H9 (cell line): ENCODE results near the gene CCDC60. TPM values are rescaled to one million over a fixed set of nuclear protein-coding genes. Genes with fewer than 3 reads are reported as not detected.

Experiments used
- DNase-seq: peaks from one replicate; pipeline ENCODE4 v3.0.0-alpha.2; 2017
- H2AFZ ChIP-seq: one replicate; pipeline ENCODE4 v1.6.1; 2013; ENCODE audit warnings: mild to moderate bottlenecking, low read length, control low read depth, moderate library complexity
- H2AK5ac ChIP-seq: 2 replicates; pipeline ENCODE4 v1.6.1; 2013; ENCODE audit warnings: low read length, control low read depth, mixed read lengths; ENCODE audit not compliant: insufficient read length
- H2BK120ac ChIP-seq: one replicate; pipeline ENCODE4 v1.6.1; 2013; ENCODE audit warnings: low read depth, mild to moderate bottlenecking, low read length, control low read depth, inconsistent platforms; ENCODE audit not compliant: poor library complexity, severe bottlenecking
- H2BK12ac ChIP-seq: 2 replicates; pipeline ENCODE4 v1.6.1; 2013; ENCODE audit warnings: low read length, control low read depth, mixed read lengths, low read depth; ENCODE audit not compliant: insufficient read length
- H2BK15ac ChIP-seq: 2 replicates; pipeline ENCODE4 v1.6.1; 2013; ENCODE audit warnings: low read depth, low read length, control low read depth
- H2BK20ac ChIP-seq: one replicate; pipeline ENCODE4 v1.6.1; 2013; ENCODE audit warnings: low read depth, mild to moderate bottlenecking, low read length, control low read depth, inconsistent platforms; ENCODE audit not compliant: poor library complexity, severe bottlenecking
- H2BK5ac ChIP-seq: 2 replicates; pipeline ENCODE4 v1.6.1; 2013; ENCODE audit warnings: low read length, control low read depth, mixed read lengths; ENCODE audit not compliant: insufficient read length
- H3K14ac ChIP-seq: 2 replicates; pipeline ENCODE4 v1.6.1; 2013; ENCODE audit warnings: low read length, control low read depth; ENCODE audit not compliant: insufficient read depth
- H3K18ac ChIP-seq: 2 replicates; pipeline ENCODE4 v1.6.1; 2013; ENCODE audit warnings: low read depth, mild to moderate bottlenecking, mixed read lengths, low read length, control low read depth; ENCODE audit not compliant: insufficient read length
- H3K23ac ChIP-seq: 2 replicates; pipeline ENCODE4 v1.6.1; 2013; ENCODE audit warnings: low read length, control low read depth, mixed read lengths, low read depth; ENCODE audit not compliant: insufficient read length
- H3K23me2 ChIP-seq: 2 replicates; pipeline ENCODE4 v1.6.1; 2013; ENCODE audit warnings: low read depth, mild to moderate bottlenecking, mixed read lengths, low read length, control low read depth; ENCODE audit not compliant: insufficient read length, poor library complexity, severe bottlenecking
- H3K27ac ChIP-seq: 2 replicates; pipeline ENCODE4 v1.5.1; 2013; ENCODE audit warnings: low read length, control low read depth, mixed read lengths, low read depth; ENCODE audit not compliant: insufficient read length
- H3K27me3 ChIP-seq: 2 replicates; pipeline ENCODE4 v1.6.1; 2013; ENCODE audit warnings: low read length, control low read depth, inconsistent platforms; ENCODE audit not compliant: insufficient read depth
- H3K4ac ChIP-seq: 2 replicates; pipeline ENCODE4 v1.6.1; 2013; ENCODE audit warnings: low read depth, mild to moderate bottlenecking, control low read depth, inconsistent platforms, low read length, moderate library complexity
- H3K4me1 ChIP-seq: 2 replicates; pipeline ENCODE4 v1.6.1; 2013; ENCODE audit warnings: low read length, control low read depth, inconsistent platforms; ENCODE audit not compliant: insufficient read depth
- H3K4me2 ChIP-seq: 2 replicates; pipeline ENCODE4 v1.6.1; 2013; ENCODE audit warnings: low read length, control low read depth, mixed read lengths; ENCODE audit not compliant: insufficient read length, insufficient read depth
- H3K56ac ChIP-seq: 2 replicates; pipeline ENCODE4 v1.6.1; 2013; ENCODE audit warnings: low read depth, mild to moderate bottlenecking, mixed read lengths, low read length, control low read depth; ENCODE audit not compliant: insufficient read length
- H3K79me1 ChIP-seq: 2 replicates; pipeline ENCODE4 v1.6.1; 2013; ENCODE audit warnings: low read depth, mild to moderate bottlenecking, moderate library complexity, low read length, control low read depth, inconsistent platforms; ENCODE audit not compliant: insufficient read depth, poor library complexity, severe bottlenecking
- H3K79me2 ChIP-seq: 2 replicates; pipeline ENCODE4 v1.6.1; 2013; ENCODE audit warnings: low read length, control low read depth, inconsistent platforms; ENCODE audit not compliant: insufficient read depth
- H3K9ac ChIP-seq: 2 replicates; pipeline ENCODE4 v1.6.1; 2013; ENCODE audit warnings: low read length, control low read depth, mixed read lengths; ENCODE audit not compliant: insufficient read length; ENCODE audit errors: extremely low read depth
- H3K9me3 ChIP-seq: one replicate; pipeline ENCODE4 v1.6.1; 2013; ENCODE audit warnings: low read depth, low read length, inconsistent platforms; ENCODE audit not compliant: control insufficient read depth
- H3T11ph ChIP-seq: one replicate; pipeline ENCODE4 v1.6.1; 2013; ENCODE audit warnings: mild to moderate bottlenecking, low read length, control low read depth, inconsistent platforms
- H4K20me1 ChIP-seq: one replicate; pipeline ENCODE4 v1.6.1; 2013; ENCODE audit not compliant: control insufficient read depth, insufficient read length, insufficient read depth
- H4K5ac ChIP-seq: 2 replicates; pipeline ENCODE4 v1.6.1; 2013; ENCODE audit warnings: low read depth, mild to moderate bottlenecking, mixed read lengths, low read length, control low read depth; ENCODE audit not compliant: insufficient read length
- H4K8ac ChIP-seq: replicated peaks from 2 replicates; pipeline ENCODE4 v1.6.1; 2013; ENCODE audit warnings: low read length, control low read depth, mixed read lengths, low read depth; ENCODE audit not compliant: insufficient read length
- H4K91ac ChIP-seq: 2 replicates; pipeline ENCODE4 v1.6.1; 2013; ENCODE audit warnings: low read depth, mild to moderate bottlenecking, moderate library complexity, mixed read lengths, low read length, control low read depth; ENCODE audit not compliant: insufficient read length
- H3K27ac Mint-ChIP-seq, 3 experiments: 2 replicates in 2 of 3; 3 replicates in 1 of 3; pipeline ENCODE4 v1.8.0; 2020 to 2021; ENCODE audit warnings: mixed read lengths in 3 of 3, mild to moderate bottlenecking in 1 of 3, moderate library complexity in 1 of 3
- H3K27me3 Mint-ChIP-seq: 2 replicates; pipeline ENCODE4 v1.8.0; 2021; ENCODE audit warnings: low read depth, mild to moderate bottlenecking, moderate library complexity, mixed read lengths
- H3K36me3 Mint-ChIP-seq, 3 experiments: 2 replicates in 2 of 3; 3 replicates in 1 of 3; pipeline ENCODE4 v1.8.0; 2020 to 2021; ENCODE audit warnings: low read depth in 3 of 3, mixed read lengths in 3 of 3; ENCODE audit not compliant: insufficient read depth in 1 of 3
- H3K4me1 Mint-ChIP-seq, 2 experiments: 2 replicates each; pipeline ENCODE4 v1.8.0; 2020; ENCODE audit warnings: mixed read lengths in 2 of 2
- H3K4me3 Mint-ChIP-seq, 2 experiments: 2 replicates in 1 of 2; 3 replicates in 1 of 2; pipeline ENCODE4 v1.8.0; 2020 to 2021; ENCODE audit warnings: mild to moderate bottlenecking in 2 of 2, mixed read lengths in 2 of 2, moderate library complexity in 1 of 2
- H3K9me3 Mint-ChIP-seq, 2 experiments: 2 replicates in 1 of 2; 3 replicates in 1 of 2; pipeline ENCODE4 v1.8.0; 2020; ENCODE audit warnings: mild to moderate bottlenecking in 2 of 2, mixed read lengths in 2 of 2, moderate library complexity in 1 of 2
- CTCF ChIP-seq: fragments of 200-600 bp; sonication (generic); conservative IDR thresholded peaks from 3 replicates; pipeline ENCODE4 v1.8.0; 2021; ENCODE audit warnings: antibody characterized with exemption, mild to moderate bottlenecking
- WGBS: extraction: QIAGEN DNeasy Blood & Tissue Kit; methylation state at CpG from one replicate; pipeline ENCODE4 v1.1.7; 2013; ENCODE audit warnings: missing lambda C conversion rate, low lambda C conversion rate, mixed read lengths; ENCODE audit not compliant: insufficient read length; ENCODE audit errors: extremely low coverage; 5-methylcytosine and 5-hydroxymethylcytosine counted together
- total RNA-seq: library from RNA; stranded (reverse); gene quantifications from 2 replicates; pipeline ENCODE4 v1.2.1, GENCODE V29; 2021

CCDC60 gene
- total RNA-seq, 1 experiment from 2014 or later, result 0.44 TPM

- WGBS, result 100% methylated on average over 1 of the region's 3 CpGs
- Histone ChIP-seq H3K18ac (no peak overlapping the region), H3K27ac (no peak overlapping the region), H3K79me2 (no peaks in the 10 kb centered on the region), H4K20me1 (no peaks in the 10 kb centered on the region), H2BK15ac (no peak overlapping the region), H3K4me2 (no peak overlapping the region), H3K9me3 (no peaks in the 10 kb centered on the region), H2BK120ac (no peak overlapping the region), H2AFZ (no peak overlapping the region), H3K79me1 (no peaks in the 10 kb centered on the region), H3K56ac (no peak overlapping the region), H4K8ac (no peak overlapping the region), H2AK5ac (no peak overlapping the region), H3K23me2 (no peaks in the 10 kb centered on the region), H2BK12ac (no peak overlapping the region), H3K4ac (no peak overlapping the region), H3K14ac (no peak overlapping the region), H3T11ph (no peak overlapping the region), H3K4me1 (peaks cover 17% of the 10 kb centered on the region; the same call in 1 of the 2 replicates), H4K91ac (no peak overlapping the region), H4K5ac (no peak overlapping the region), H2BK20ac (no peak overlapping the region), H3K27me3 (no peaks in the 10 kb centered on the region), H3K9ac (no peak overlapping the region), H3K23ac (no peak overlapping the region), H2BK5ac (no peak overlapping the region)
- Mint-ChIP-seq H3K36me3 (no peaks in the 10 kb centered on the region), H3K4me3 (no peak overlapping the region), H3K4me1 (peaks cover 20 to 21% of the 10 kb centered on the region in 2 experiments), H3K27ac (no peak overlapping the region), H3K9me3 (no peaks in the 10 kb centered on the region; a peak in 1 of 5 replicates), H3K27me3 (no peaks in the 10 kb centered on the region; the same call in 1 of the 2 replicates)
- TF ChIP-seq CTCF, result no peak
- no peak for DNase-seq
Measured at GRCh38 chr12:119373001-119373400, 38.5 kb downstream of the CCDC60 start.
